Gastroesophageal sphincter (tissue), 3 donors: Measurements from ENCODE around the gene SLC51B.

Source experiments
- POLR2A ChIP-seq, 2 donors: fragments of 450-650 bp; IDR thresholded peaks; one replicate each; pipeline ENCODE4 v1.6.1; 2017; ENCODE audit warnings: antibody characterized with exemption in 2 of 2, mild to moderate bottlenecking in 2 of 2, moderate library complexity in 1 of 2
- POLR2AphosphoS5 ChIP-seq: sonication (generic); formaldehyde crosslinking; IDR thresholded peaks from one replicate; pipeline ENCODE4 v1.6.1; 2017; ENCODE audit warnings: antibody characterized with exemption
- TF ChIP-seq, protein P1 (sequence below), 4 experiments: fragments of 200-600 bp in 2 of 4; fragments of 450-650 bp in 2 of 4; sonication (generic) in 1 of 4; IDR thresholded peaks; one replicate each; pipeline ENCODE4 v1.5.1; 2017 to 2019; ENCODE audit warnings: antibody characterized with exemption in 4 of 4, mild to moderate bottlenecking in 2 of 4, moderate library complexity in 2 of 4

DNA sequence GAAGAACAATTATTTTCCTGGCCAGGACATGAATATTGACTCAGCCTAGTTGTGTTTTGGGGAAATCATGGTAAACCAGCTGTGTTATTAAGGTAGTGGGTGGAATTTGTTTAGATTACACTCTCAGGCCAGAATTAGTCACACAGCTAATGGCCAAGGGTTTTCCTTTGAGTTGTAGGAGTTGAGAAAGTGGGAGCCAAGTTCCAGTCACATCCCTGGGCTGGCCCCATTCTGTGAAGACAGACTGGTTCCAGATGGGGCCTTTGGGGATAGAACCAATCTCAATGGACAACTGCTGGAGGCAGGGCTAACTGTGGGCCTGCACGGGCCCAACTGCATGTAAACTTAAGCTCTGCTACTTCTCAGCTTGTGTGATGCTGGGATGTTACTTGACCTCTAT is 24.0 kb downstream of the SLC51B start:
- TF ChIP-seq, protein P1, sequence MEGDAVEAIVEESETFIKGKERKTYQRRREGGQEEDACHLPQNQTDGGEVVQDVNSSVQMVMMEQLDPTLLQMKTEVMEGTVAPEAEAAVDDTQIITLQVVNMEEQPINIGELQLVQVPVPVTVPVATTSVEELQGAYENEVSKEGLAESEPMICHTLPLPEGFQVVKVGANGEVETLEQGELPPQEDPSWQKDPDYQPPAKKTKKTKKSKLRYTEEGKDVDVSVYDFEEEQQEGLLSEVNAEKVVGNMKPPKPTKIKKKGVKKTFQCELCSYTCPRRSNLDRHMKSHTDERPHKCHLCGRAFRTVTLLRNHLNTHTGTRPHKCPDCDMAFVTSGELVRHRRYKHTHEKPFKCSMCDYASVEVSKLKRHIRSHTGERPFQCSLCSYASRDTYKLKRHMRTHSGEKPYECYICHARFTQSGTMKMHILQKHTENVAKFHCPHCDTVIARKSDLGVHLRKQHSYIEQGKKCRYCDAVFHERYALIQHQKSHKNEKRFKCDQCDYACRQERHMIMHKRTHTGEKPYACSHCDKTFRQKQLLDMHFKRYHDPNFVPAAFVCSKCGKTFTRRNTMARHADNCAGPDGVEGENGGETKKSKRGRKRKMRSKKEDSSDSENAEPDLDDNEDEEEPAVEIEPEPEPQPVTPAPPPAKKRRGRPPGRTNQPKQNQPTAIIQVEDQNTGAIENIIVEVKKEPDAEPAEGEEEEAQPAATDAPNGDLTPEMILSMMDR (IDR thresholded peaks at IDR 0.05): no peak
- TF ChIP-seq POLR2AphosphoS5 (peak; percentile 73), POLR2A (IDR thresholded peaks at IDR 0.05) (no peak)
